Tibial nerve (tissue), 3 donors: ENCODE results near the gene GZMH.

Experiments
- CTCF ChIP-seq, 5 experiments: fragments of 200-600 bp in 3 of 5; fragments of 450-650 bp in 2 of 5; sonication (generic) in 3 of 5; IDR thresholded peaks; one replicate each; pipeline ENCODE4 v1.5.1; 2016 to 2019; ENCODE audit warnings: antibody characterized with exemption in 5 of 5, mild to moderate bottlenecking in 3 of 5, moderate library complexity in 2 of 5
- POLR2A ChIP-seq, 2 donors: fragments of 450-650 bp; IDR thresholded peaks; one replicate each; pipeline ENCODE4 v1.6.1; 2017; ENCODE audit warnings: antibody characterized with exemption in 2 of 2, mild to moderate bottlenecking in 2 of 2, moderate library complexity in 2 of 2

- TF ChIP-seq CTCF (IDR thresholded peaks at IDR 0.05): no peak
- TF ChIP-seq POLR2A (IDR thresholded peaks at IDR 0.05): no peak
Measured at GRCh38 chr14:24556756-24557155, 52.7 kb downstream of the GZMH start.
